A172 (cell line): ENCODE results near the gene CCDC63. TPM values are rescaled to one million over a fixed set of nuclear protein-coding genes. Genes with fewer than 3 reads are reported as not detected.
"Not testable (repeated sequence)": the region's sequence is repeated elsewhere in the genome, so short reads cannot be mapped to it uniquely, and the experiment has no call there.

Experiments
- DNase-seq: peaks from one replicate; pipeline ENCODE4 v3.0.0-alpha.2; 2015; ENCODE audit warnings: low spot score
- total RNA-seq: library from RNA; depleted of rRNA; stranded (reverse); fragments of >200 nt; shearing (Covaris generic); gene quantifications from 2 replicates; pipeline ENCODE4 v1.2.3, GENCODE V29; 2014

The CCDC63 gene
- total RNA-seq, 1 experiment from 2014 or later = not detected

GRCh38 chr12:110923192-110923591 lies 76.4 kb downstream of the CCDC63 start:
- DNase-seq = no peak

GRCh38 chr12:110923692-110924334 lies 77.0 kb downstream of the CCDC63 start:
- no peak for DNase-seq

- DNase-seq = no peak
Measured at GRCh38 chr12:110927546-110927945, 80.8 kb downstream of the CCDC63 start.

- DNase-seq = no peak
Measured at GRCh38 chr12:110928700-110929099, 81.9 kb downstream of the CCDC63 start.

- DNase-seq = no peak
Measured at GRCh38 chr12:110929818-110930217, 83.0 kb downstream of the CCDC63 start.

- no peak for DNase-seq
Measured at GRCh38 chr12:110930348-110931314, 83.8 kb downstream of the CCDC63 start.

GRCh38 chr12:110931315-110931728 lies 84.5 kb downstream of the CCDC63 start:
- peak; percentile 26 for DNase-seq

GRCh38 chr12:110932046-110932445 lies 85.3 kb downstream of the CCDC63 start:
- DNase-seq = no peak

GRCh38 chr12:110933326-110933974 lies 86.7 kb downstream of the CCDC63 start:
- DNase-seq = no peak

GRCh38 chr12:110934093-110934852 lies 87.5 kb downstream of the CCDC63 start:
- peak; percentile 70 for DNase-seq

- no peak for DNase-seq
Measured at GRCh38 chr12:110935588-110935987, 88.8 kb downstream of the CCDC63 start.

- DNase-seq = no peak
Measured at GRCh38 chr12:110936367-110937103, 89.7 kb downstream of the CCDC63 start.

GRCh38 chr12:110937104-110937641 lies 90.4 kb downstream of the CCDC63 start:
- peak; percentile 25 for DNase-seq

GRCh38 chr12:110940296-110940695 lies 93.5 kb downstream of the CCDC63 start:
- DNase-seq = no peak

GRCh38 chr12:110940933-110941332 lies 94.1 kb downstream of the CCDC63 start:
- no peak for DNase-seq

GRCh38 chr12:110941391-110941790 lies 94.6 kb downstream of the CCDC63 start:
- DNase-seq = no peak

- no peak for DNase-seq
Measured at GRCh38 chr12:110943373-110943772, 96.6 kb downstream of the CCDC63 start.

GRCh38 chr12:110948041-110948440 lies 101.3 kb downstream of the CCDC63 start:
- DNase-seq = no peak

- not testable (repeated sequence) for DNase-seq
Measured at GRCh38 chr12:110950466-110950865, 103.7 kb downstream of the CCDC63 start.

GRCh38 chr12:110950867-110951266 lies 104.1 kb downstream of the CCDC63 start:
- not testable (repeated sequence) for DNase-seq
